ENCODE data around the gene ANKS1B. TPM values are rescaled to one million over a fixed set of nuclear protein-coding genes. Genes with fewer than 3 reads are reported as not detected.
A peak's percentile ranks its signal among the peaks of the same experiment; 100 is the strongest.

ANKS1B gene
- total RNA-seq, 2 experiments from 2014 or later: 0.96 to 1.1 TPM

DNA sequence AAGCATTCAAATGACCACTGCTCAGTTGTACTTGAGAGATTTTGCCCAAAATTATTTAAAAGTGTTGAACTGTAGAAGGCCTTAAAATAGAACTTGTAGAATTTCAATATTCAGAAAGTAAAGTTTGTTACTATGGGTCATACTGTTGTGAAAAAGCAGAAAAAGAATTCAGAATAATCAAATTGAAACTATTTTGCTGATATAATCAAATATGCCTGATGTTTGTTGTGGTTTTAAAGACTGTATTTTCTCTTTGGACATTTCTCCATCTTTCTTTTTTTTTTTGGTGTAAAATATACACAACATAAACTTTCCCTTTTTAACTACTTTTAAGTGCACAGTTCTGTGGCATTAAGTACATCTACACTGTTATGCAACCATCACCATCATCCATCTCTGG is 964.9 kb downstream of the ANKS1B start:
- Mint-ChIP-seq H3K36me3 (no peaks in the 10 kb centered on the region), H3K4me1 (no peaks in the 10 kb centered on the region), H3K27ac (no peak overlapping the region), H3K27me3 (peaks cover 11% of the 10 kb centered on the region), H3K4me3 (no peak overlapping the region), H3K9me3 (ENCODE audit: low read depth) (no peaks in the 10 kb centered on the region)
- CTCF ChIA-PET: no interaction called here
- ATAC-seq: no peak
- DNase-seq: no peak

DNA sequence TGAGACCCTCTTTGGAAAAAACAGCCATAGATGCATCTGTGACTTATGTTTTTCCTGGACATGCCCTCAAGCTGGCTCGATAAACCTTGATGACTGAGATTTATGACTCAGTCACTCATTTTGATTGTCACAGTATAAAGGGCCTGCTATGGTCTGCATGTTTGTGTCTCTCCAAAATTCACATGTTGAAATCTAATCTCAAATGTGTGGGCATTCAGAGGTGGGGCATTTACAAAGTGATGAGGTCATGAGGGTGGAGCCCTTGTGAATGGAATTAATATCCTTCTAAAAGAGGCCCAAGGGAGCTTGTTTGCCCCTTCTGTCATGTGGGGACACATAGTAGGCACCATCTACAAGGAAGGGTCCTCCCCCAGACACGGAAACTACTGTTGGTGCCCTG is 966.8 kb downstream of the ANKS1B start:
- no peak for DNase-seq
- peaks cover 17% of the 10 kb centered on the region for H3K27me3 Mint-ChIP-seq
- no peaks in the 10 kb centered on the region for H3K9me3 Mint-ChIP-seq (ENCODE audit: low read depth)
- H3K36me3 Mint-ChIP-seq: no peaks in the 10 kb centered on the region
- H3K4me3 Mint-ChIP-seq: no peak overlapping the region
- CTCF ChIA-PET: no interaction called here
- ATAC-seq: no peak
- H3K4me1 Mint-ChIP-seq: no peaks in the 10 kb centered on the region
- H3K27ac Mint-ChIP-seq: no peak overlapping the region

DNA sequence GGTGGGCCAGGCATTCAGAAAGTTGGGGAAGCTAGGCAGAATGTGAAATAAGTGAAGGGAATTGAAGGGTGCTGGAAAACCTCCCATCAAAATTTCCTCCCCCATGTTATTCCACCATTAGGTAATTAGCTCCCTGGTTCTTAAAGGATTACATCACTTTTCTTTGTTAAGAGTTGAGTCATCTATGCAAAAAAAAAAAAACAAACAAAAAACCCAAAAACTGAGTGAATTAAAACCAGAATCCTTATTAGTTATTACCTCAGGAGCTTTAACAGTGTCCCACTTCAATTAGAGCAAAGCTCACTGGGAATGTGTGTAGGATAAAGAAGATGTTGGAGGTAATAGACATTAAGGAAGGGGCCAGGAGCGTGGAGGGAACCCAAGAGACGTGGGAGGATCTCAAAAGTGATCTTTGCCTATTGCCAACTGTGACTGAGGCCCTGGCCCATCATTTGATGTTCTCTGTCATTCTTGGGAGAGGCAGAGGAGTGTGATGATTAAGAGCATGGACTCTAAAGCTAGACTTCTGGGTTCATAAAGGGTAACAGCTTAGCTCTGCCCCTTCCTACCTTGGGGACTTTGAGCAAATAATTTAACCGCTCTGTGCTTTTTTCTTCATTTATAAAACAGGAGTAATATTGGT is 975.0 kb downstream of the ANKS1B start:
- H3K4me1 Mint-ChIP-seq: no peaks in the 10 kb centered on the region
- ATAC-seq: no peak
- H3K27me3 Mint-ChIP-seq: peaks cover 18% of the 10 kb centered on the region
- CTCF ChIA-PET: interaction anchor here (2.0 kb wide), 1 partner anchor 11 kb away, joined by 10 read pairs; no protein-coding TSS in a partner anchor
- H3K27ac Mint-ChIP-seq: no peak overlapping the region
- H3K9me3 Mint-ChIP-seq (ENCODE audit: low read depth): no peaks in the 10 kb centered on the region
- H3K4me3 Mint-ChIP-seq: no peak overlapping the region
- no peak for DNase-seq
- no peaks in the 10 kb centered on the region for H3K36me3 Mint-ChIP-seq

DNA sequence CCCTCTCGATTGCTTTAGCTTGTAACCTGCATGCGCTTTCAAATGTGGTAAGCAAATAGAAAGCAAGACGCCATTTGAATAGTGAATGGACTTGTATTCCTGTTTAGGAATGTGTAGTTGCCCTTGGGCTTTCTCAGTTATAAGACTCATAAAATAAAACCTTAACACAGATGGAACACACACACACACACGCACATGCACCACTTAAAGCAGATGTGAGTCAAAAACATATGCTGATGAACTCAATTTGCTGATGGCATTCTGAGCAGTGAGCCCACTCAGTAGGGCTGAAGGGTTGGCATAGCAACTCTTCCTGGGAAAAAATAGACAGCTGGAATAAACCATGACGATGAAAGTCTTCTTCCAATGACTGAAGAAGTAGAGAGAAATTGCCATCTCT is 979.1 kb downstream of the ANKS1B start:
- no peaks in the 10 kb centered on the region for H3K36me3 Mint-ChIP-seq
- CTCF ChIA-PET: no interaction called here
- no peaks in the 10 kb centered on the region for H3K9me3 Mint-ChIP-seq (ENCODE audit: low read depth)
- no peak overlapping the region for H3K4me3 Mint-ChIP-seq
- H3K27ac Mint-ChIP-seq: no peak overlapping the region
- ATAC-seq (no peak), DNase-seq (no peak)
- peaks cover 5% of the 10 kb centered on the region for H3K27me3 Mint-ChIP-seq
- no peaks in the 10 kb centered on the region for H3K4me1 Mint-ChIP-seq

DNA sequence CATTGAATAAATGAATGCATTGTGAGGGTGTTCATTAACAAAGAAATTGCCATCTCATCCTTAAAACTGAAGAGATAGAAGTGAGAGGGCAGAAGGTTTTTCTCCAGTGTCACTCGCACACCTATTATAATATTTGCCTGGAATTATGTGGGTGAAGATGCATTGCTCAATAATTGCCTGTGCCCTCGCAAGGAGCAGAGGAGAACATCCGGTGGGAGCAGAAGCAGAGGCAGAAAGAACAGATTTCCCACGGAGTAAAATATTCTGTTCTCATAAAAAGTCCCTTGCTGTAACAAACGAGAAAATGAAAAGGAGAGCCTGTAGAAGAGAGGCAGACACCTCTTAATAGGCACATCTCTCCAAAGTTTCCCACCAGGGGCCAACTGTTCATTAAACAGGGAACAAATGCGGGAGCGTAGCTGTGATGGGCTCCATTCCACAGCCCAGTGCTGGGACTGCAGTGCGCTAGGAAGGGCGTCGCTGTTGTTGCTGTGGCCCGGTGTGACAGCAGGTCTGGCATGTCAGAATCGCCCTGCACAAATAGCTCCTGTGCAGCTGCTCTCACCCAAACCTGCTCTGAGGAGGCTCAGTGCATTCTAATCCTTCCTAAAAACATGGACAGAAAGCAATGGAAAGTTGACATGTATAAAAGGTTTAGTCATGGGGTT is 979.8 kb downstream of the ANKS1B start:
- Mint-ChIP-seq H3K36me3 (no peaks in the 10 kb centered on the region), H3K27me3 (peaks cover 5% of the 10 kb centered on the region), H3K4me3 (no peak overlapping the region), H3K27ac (no peak overlapping the region), H3K9me3 (ENCODE audit: low read depth) (no peaks in the 10 kb centered on the region), H3K4me1 (no peaks in the 10 kb centered on the region)
- ATAC-seq (no peak), DNase-seq (no peak)
- CTCF ChIA-PET: no interaction called here

DNA sequence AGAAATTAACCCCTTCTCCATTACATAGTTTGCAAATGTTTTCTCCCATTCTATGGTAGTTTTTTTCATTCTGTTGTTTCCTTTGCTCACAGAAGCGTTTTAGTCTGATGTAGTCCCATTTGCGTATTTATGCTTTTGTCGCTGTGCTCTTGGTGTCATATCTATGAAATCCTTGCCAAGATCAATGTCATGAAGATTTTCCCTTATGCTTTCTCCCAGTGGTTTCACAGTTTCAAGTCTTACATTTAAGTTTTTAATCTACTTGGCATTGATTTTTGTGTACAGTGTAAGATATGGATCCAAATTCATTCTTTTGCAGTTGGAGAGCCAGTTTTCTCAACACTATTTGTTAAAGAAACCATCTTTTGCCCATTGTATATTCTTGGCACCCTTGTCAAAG is 982.0 kb downstream of the ANKS1B start:
- CTCF ChIA-PET: no interaction called here
- Mint-ChIP-seq H3K4me3 (no peak overlapping the region), H3K27ac (no peak overlapping the region), H3K9me3 (ENCODE audit: low read depth) (no peaks in the 10 kb centered on the region), H3K36me3 (no peaks in the 10 kb centered on the region), H3K4me1 (no peaks in the 10 kb centered on the region), H3K27me3 (peaks cover 8% of the 10 kb centered on the region)
- no peak for DNase-seq
- ATAC-seq: no peak

DNA sequence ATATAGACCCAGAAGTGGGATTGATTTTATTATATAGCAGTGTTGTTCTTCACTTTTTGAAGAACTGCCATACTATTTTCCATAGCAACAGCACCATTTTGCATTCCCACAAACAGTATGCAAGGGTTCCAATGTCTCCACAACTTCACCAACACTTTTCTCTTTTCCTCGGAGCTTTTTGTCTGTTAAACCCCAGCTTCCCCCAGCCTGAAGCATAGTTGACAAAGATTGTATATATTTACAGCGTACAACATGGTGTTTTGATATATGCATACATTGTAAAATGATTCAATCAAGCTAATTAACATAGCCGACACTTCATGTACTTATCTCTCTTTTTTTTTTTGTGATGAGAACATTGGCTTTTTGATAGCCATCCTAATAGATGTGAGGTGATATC is 982.6 kb downstream of the ANKS1B start:
- DNase-seq: no peak
- CTCF ChIA-PET: interaction anchor here (0.6 kb wide), 1 partner anchor 1414 kb away, joined by 3 read pairs; no protein-coding TSS in a partner anchor

DNA sequence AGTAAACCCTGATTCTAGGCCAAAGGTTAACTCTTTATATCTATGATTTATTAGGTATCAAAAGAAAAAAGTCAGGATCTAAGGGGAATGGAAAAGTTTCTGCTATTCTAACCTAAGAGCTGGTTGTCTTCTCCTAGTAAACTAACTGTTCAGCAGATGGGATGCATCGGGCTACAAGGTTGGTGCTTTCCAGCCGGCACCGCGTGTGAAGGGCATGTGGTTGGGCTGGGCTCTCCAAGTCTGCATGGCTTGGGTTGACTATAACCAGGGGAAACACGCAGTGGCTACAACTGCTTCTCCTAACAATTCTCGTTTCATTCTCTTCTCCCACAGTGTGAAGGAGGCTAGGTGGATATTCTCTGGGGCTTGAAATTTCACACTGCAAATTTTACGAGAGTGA is 985.2 kb downstream of the ANKS1B start:
- DNase-seq (no peak), ATAC-seq (no peak)
- CTCF ChIA-PET: interaction anchor here (1.0 to 2.8 kb wide), 7 partner anchors 9 to 573 kb away, joined by 3 to 23 read pairs (median 3); no protein-coding TSS in a partner anchor
- Mint-ChIP-seq H3K4me3 (no peak overlapping the region), H3K27ac (no peak overlapping the region), H3K36me3 (no peaks in the 10 kb centered on the region), H3K4me1 (no peaks in the 10 kb centered on the region), H3K27me3 (peaks cover 8% of the 10 kb centered on the region), H3K9me3 (ENCODE audit: low read depth) (no peaks in the 10 kb centered on the region)

More for the DNA sequence above, 982.6 kb downstream of the ANKS1B start:
- Mint-ChIP-seq H3K27me3 (peaks cover 8% of the 10 kb centered on the region), H3K36me3 (no peaks in the 10 kb centered on the region), H3K4me3 (no peak overlapping the region), H3K27ac (no peak overlapping the region), H3K9me3 (ENCODE audit: low read depth) (no peaks in the 10 kb centered on the region), H3K4me1 (no peaks in the 10 kb centered on the region)
- ATAC-seq: no peak

DNA sequence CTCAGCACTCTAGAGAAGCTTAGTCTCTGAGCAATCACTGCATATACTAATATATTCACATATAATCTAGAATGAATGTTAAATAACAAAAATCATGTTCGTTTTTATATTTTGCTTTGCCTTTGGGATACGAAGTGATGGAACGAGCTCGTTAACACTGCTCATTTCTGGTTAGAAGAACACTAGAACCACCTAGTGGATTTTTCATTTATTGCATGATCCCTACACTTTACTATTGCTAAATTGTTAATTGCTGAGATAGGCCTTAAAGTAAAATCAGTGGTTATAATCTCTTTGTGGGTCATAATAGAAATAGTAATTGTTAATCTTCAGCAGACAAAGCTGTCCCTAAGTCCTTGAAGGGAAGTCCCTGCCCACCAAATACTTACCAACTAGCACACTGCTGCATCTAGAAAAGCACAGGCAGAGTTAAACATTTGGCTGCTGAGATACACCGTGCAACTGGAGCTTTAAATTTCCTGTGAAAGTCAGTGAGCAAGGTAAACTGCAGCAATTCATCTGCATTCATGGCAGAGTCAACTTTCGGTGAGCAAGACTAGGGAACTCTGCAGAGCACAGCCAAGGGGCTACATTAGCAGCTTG is 985.9 kb downstream of the ANKS1B start:
- CTCF ChIA-PET: interaction anchor here (0.7 to 2.8 kb wide), 18 partner anchors 10 to 573 kb away, joined by 3 to 23 read pairs (median 3); partner anchors contain the start of gene SLC25A3

DNA sequence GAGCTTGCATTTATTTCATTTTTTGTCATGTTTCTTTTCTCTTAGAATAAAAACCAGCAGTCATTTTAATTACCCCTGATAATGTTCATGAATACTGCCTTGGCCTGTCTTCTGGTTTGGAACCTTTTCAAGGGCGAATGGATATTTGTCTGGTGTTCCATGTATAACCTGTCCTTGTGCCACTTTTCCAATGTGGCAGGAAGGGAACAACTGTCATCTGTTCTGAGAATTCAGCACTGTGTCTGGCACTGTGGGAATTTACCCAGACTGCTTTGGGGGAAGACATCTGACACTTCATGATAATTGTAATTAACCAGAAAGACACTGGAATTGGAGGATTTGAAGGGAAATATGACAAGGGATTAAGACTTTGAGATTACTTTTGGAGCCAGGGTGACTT is 986.8 kb downstream of the ANKS1B start:
- peaks cover 5% of the 10 kb centered on the region for H3K27me3 Mint-ChIP-seq
- CTCF ChIA-PET: interaction anchor here (0.7 to 2.8 kb wide), 6 partner anchors 11 to 431 kb away, joined by 3 to 23 read pairs (median 3); no protein-coding TSS in a partner anchor
- DNase-seq: no peak
- no peaks in the 10 kb centered on the region for H3K9me3 Mint-ChIP-seq (ENCODE audit: low read depth)
- no peaks in the 10 kb centered on the region for H3K4me1 Mint-ChIP-seq
- no peaks in the 10 kb centered on the region for H3K36me3 Mint-ChIP-seq
- no peak overlapping the region for H3K27ac Mint-ChIP-seq
- ATAC-seq: no peak
- H3K4me3 Mint-ChIP-seq: no peak overlapping the region

More for the DNA sequence above, 985.9 kb downstream of the ANKS1B start:
- H3K4me3 Mint-ChIP-seq: no peak overlapping the region
- no peaks in the 10 kb centered on the region for H3K4me1 Mint-ChIP-seq
- no peak for DNase-seq
- no peak overlapping the region for H3K27ac Mint-ChIP-seq
- H3K27me3 Mint-ChIP-seq: peaks cover 6% of the 10 kb centered on the region
- ATAC-seq: peak; percentile 66
- H3K9me3 Mint-ChIP-seq (ENCODE audit: low read depth): no peaks in the 10 kb centered on the region
- H3K36me3 Mint-ChIP-seq: no peaks in the 10 kb centered on the region

DNA sequence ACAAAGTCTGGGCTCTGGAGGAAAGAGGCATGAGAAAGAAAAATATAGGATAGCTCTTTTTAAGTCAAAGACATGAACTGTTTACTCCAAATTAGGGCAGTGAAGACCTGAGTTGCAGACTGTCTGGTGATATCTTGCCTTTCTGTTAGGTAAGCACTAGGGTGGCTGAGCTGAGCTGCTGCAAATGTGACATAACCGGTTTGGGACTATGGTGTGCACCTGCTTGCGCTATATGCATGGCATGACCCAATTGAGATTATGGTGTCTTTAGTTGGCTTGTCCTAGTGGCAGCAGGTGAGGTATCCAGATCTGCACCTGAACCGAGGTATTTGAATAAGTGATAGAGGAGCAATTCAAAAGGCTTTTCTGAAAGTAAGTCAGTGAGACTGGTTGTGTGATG is 994.1 kb downstream of the ANKS1B start:
- H3K36me3 Mint-ChIP-seq: no peaks in the 10 kb centered on the region
- H3K27ac Mint-ChIP-seq: no peak overlapping the region
- DNase-seq (no peak), ATAC-seq (no peak)
- CTCF ChIA-PET: no interaction called here
- H3K4me1 Mint-ChIP-seq: no peaks in the 10 kb centered on the region
- H3K4me3 Mint-ChIP-seq: no peak overlapping the region
- H3K27me3 Mint-ChIP-seq: peaks cover 17% of the 10 kb centered on the region
- no peaks in the 10 kb centered on the region for H3K9me3 Mint-ChIP-seq (ENCODE audit: low read depth)

DNA sequence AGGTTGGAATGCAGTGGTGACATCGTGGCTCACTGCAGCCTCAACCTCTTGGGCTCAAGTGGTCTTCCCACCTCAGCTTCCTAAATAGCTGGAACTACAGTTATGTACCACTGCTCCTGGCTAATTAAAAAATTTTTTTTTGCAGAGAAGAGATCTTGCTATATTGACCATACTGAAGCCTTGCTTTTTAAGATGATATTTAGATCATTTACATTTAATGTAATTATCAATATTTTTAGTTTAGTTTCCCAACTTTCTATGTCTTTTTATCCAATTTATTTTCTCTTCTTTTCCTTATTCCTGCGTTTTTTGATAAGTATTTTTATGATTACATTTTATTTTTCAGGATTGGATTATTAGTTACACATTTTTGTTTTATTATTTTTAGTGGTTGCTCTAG is 999.6 kb downstream of the ANKS1B start:
- Mint-ChIP-seq H3K36me3 (no peaks in the 10 kb centered on the region), H3K4me1 (no peaks in the 10 kb centered on the region), H3K27ac (no peak overlapping the region), H3K27me3 (peaks cover 17% of the 10 kb centered on the region), H3K4me3 (no peak overlapping the region), H3K9me3 (ENCODE audit: low read depth) (no peaks in the 10 kb centered on the region)
- DNase-seq: no peak
- ATAC-seq: no peak
- CTCF ChIA-PET: no interaction called here

DNA sequence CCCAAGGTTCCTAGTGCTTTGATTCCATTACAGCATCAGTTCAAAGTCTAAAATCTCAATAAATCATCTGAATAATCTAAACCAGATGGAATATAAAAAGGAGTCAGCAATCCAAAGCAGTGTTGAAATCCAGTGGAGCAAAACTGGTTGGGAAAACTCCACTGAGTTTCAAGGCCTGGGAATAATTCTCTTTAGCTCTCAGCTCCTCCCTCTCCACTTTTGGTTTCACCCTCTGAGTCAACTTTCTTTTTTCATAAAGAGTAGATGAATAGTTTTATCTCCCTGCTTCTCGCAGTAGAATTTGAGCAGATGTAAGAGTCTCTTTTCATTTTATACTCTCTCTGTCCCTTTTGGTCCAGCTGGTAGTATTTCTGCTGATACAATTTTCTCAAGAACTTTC is 1001.1 kb downstream of the ANKS1B start:
- Mint-ChIP-seq H3K4me1 (no peaks in the 10 kb centered on the region), H3K4me3 (no peak overlapping the region), H3K27me3 (peaks cover 15% of the 10 kb centered on the region), H3K36me3 (no peaks in the 10 kb centered on the region), H3K9me3 (ENCODE audit: low read depth) (no peaks in the 10 kb centered on the region), H3K27ac (no peak overlapping the region)
- DNase-seq (no peak), ATAC-seq (no peak)
- CTCF ChIA-PET: interaction anchor here (2.4 kb wide), 1 partner anchor 15 kb away, joined by 6 read pairs; no protein-coding TSS in a partner anchor

DNA sequence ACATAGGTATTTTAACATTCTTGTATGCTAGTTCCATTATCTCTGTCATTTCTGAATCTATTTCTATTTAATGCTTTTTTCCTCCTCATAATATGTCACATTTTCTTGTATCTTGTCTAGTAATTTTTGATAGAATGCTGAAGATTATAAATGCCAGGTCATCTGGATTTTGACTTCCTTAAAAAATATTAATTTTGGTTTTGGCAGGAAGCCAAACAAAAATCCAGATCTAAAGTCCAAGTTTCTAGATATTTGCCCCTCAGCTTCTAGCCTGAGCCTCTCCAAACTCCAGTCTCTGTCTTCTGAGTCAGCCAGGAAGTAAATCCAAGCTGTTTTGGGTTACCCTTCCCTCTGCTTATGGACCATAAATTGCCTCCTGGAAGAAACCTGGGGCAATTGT is 1004.2 kb downstream of the ANKS1B start:
- DNase-seq: no peak
- H3K27ac Mint-ChIP-seq: no peak overlapping the region
- H3K27me3 Mint-ChIP-seq: peaks cover 3% of the 10 kb centered on the region
- H3K4me3 Mint-ChIP-seq: no peak overlapping the region
- CTCF ChIA-PET: no interaction called here
- no peaks in the 10 kb centered on the region for H3K36me3 Mint-ChIP-seq
- ATAC-seq: no peak
- H3K9me3 Mint-ChIP-seq (ENCODE audit: low read depth): no peaks in the 10 kb centered on the region
- H3K4me1 Mint-ChIP-seq: no peaks in the 10 kb centered on the region

Measured in activated CD8-positive, alpha-beta memory T cell treated with anti-CD3 and anti-CD28 coated beads, Interleukin-2, amount 10 ng/mL, durations not matched to agents 7 days and 5 days (primary cell).